SU-DHL-6 (cell line): ENCODE results near the gene GOLGA6B.
"Not testable (repeated sequence)": the region's sequence is repeated elsewhere in the genome, so short reads cannot be mapped to it uniquely, and the experiment has no call there.

Experiments used
- EZH2phosphoT487 ChIP-seq: fragments of 200-600 bp; sonication (generic), shearing (Covaris generic); conservative IDR thresholded peaks from 2 replicates; pipeline ENCODE4 v1.6.1; 2018; ENCODE audit warnings: mild to moderate bottlenecking, antibody characterized with exemption, low read length, moderate library complexity, mixed read lengths
- TF ChIP-seq, protein P1 (sequence below): fragments of 200-600 bp; sonication (generic); IDR thresholded peaks from one replicate; pipeline ENCODE4 v1.5.1; 2017; ENCODE audit warnings: antibody characterized with exemption, mild to moderate bottlenecking, low read length, moderate library complexity; ENCODE audit not compliant: insufficient read depth, poor library complexity, severe bottlenecking

DNA sequence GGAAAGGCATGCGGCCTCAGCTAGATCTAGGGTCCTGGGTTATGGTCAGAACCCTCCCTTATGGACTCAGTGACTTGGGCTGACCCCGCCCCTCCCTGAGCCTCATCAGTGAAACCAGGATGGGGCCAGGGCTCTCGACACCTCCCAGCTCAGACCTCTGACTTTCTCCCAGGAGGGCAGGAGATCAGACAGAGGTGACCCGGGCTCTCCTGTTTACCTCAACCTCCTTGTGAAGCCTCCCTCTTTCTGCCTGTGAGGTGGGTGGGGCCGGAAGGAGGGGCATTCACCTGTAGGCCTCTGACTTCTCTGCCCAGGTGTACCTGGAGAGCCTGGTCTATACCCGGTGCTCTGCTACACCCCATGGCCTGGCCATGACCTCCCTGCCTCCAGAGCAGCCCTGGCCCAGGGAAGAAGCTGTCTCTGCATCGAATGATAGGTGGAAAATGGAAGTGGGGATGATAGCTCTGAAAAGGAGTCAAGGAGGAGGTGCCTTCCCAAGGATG lies 25.4 kb upstream of the GOLGA6B start:
- TF ChIP-seq, protein P1, sequence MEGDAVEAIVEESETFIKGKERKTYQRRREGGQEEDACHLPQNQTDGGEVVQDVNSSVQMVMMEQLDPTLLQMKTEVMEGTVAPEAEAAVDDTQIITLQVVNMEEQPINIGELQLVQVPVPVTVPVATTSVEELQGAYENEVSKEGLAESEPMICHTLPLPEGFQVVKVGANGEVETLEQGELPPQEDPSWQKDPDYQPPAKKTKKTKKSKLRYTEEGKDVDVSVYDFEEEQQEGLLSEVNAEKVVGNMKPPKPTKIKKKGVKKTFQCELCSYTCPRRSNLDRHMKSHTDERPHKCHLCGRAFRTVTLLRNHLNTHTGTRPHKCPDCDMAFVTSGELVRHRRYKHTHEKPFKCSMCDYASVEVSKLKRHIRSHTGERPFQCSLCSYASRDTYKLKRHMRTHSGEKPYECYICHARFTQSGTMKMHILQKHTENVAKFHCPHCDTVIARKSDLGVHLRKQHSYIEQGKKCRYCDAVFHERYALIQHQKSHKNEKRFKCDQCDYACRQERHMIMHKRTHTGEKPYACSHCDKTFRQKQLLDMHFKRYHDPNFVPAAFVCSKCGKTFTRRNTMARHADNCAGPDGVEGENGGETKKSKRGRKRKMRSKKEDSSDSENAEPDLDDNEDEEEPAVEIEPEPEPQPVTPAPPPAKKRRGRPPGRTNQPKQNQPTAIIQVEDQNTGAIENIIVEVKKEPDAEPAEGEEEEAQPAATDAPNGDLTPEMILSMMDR = not testable (repeated sequence)
- not testable (repeated sequence) for TF ChIP-seq EZH2phosphoT487
